H1 (cell line): ENCODE results near the gene FAM3B. TPM values are rescaled to one million over a fixed set of nuclear protein-coding genes. Genes with fewer than 3 reads are reported as not detected.

Experiments used
- CTCF ChIA-PET: fragments of 300-600 bp; sonication (Branson Sonifier 250); formaldehyde crosslinking; loops from one replicate; lab custom pipeline; 2021; ENCODE audit not compliant: partially characterized antibody; lab: Charles Lee
- POLR2A ChIA-PET: fragments of 300-600 bp; sonication (Branson Sonifier 250); formaldehyde crosslinking; loops from one replicate; lab custom pipeline; 2021; ENCODE audit warnings: inconsistent platforms; ENCODE audit not compliant: partially characterized antibody; lab: Charles Lee
- DNase-seq, 2 experiments: peaks; one replicate each; pipeline versions ENCODE4 v3.0.0 to v3.0.0-alpha.2; 2010 to 2022; ENCODE audit warnings: low spot score in 2 of 2, low read depth in 1 of 2, mixed read lengths in 1 of 2
- FAIRE-seq: peaks from 2 replicates; lab custom pipeline; 2011; peaks lifted over from hg19 to GRCh38; lab: Jason Lieb, UNC
- H2AFZ ChIP-seq: 2 replicates; pipeline ENCODE4 v1.8.1; 2012; ENCODE audit warnings: low read length, inconsistent platforms
- H2AK5ac ChIP-seq: 2 replicates; pipeline ENCODE4 v1.6.1; 2013; ENCODE audit warnings: low read depth, low read length
- H2BK120ac ChIP-seq: replicated peaks from 2 replicates; pipeline ENCODE3; 2013; ENCODE audit warnings: low read depth, low read length, inconsistent platforms
- H2BK12ac ChIP-seq: 2 replicates; pipeline ENCODE4 v1.6.1; 2013; ENCODE audit warnings: low read depth, low read length
- H2BK15ac ChIP-seq: 2 replicates; pipeline ENCODE4 v1.6.1; 2013; ENCODE audit warnings: low read length
- H2BK20ac ChIP-seq: 2 replicates; pipeline ENCODE4 v1.6.1; 2013; ENCODE audit warnings: low read length
- H2BK5ac ChIP-seq: 2 replicates; pipeline ENCODE4 v1.6.1; 2013; ENCODE audit warnings: low read depth, low read length
- H3K14ac ChIP-seq: 2 replicates; pipeline ENCODE4 v1.6.1; 2013; ENCODE audit warnings: inconsistent platforms; ENCODE audit not compliant: insufficient read length
- H3K18ac ChIP-seq: 2 replicates; pipeline ENCODE4 v1.6.1; 2013; ENCODE audit warnings: low read length; ENCODE audit errors: extremely low read depth
- H3K23ac ChIP-seq: 2 replicates; pipeline ENCODE4 v1.6.1; 2013; ENCODE audit warnings: inconsistent platforms; ENCODE audit not compliant: insufficient read length
- H3K23me2 ChIP-seq: 2 replicates; pipeline ENCODE4 v1.6.1; 2013; ENCODE audit warnings: low read depth, low read length
- H3K27ac ChIP-seq: 2 replicates; pipeline ENCODE4 v1.6.1; 2011; ENCODE audit warnings: low read depth, low read length, inconsistent platforms
- H3K27me3 ChIP-seq, 4 experiments: replicated peaks in 1 of 4; 1 replicate in 1 of 4; 2 replicates in 3 of 4; pipeline versions ENCODE4 v1.6.1 to v1.8.1; 2011 to 2013; ENCODE audit warnings: low read length in 3 of 4, mild to moderate bottlenecking in 3 of 4, inconsistent platforms in 2 of 4, mixed read lengths in 2 of 4, moderate library complexity in 1 of 4; ENCODE audit not compliant: control insufficient read depth in 3 of 4, insufficient read depth in 3 of 4; ENCODE audit errors: extremely low read depth in 1 of 4
- H3K36me3 ChIP-seq, 4 experiments: 2 replicates each; pipeline versions ENCODE4 v1.6.1 to v1.8.1; 2011 to 2013; ENCODE audit warnings: mild to moderate bottlenecking in 4 of 4, low read length in 3 of 4, moderate library complexity in 2 of 4, control low read depth in 1 of 4, inconsistent platforms in 1 of 4; ENCODE audit not compliant: insufficient read depth in 4 of 4, control insufficient read depth in 2 of 4
- H3K4ac ChIP-seq: replicated peaks from 2 replicates; pipeline ENCODE3; 2013; ENCODE audit warnings: low read length, low read depth, mixed read lengths, inconsistent platforms; ENCODE audit not compliant: insufficient read length
- H3K4me1 ChIP-seq, 4 experiments: replicated peaks in 1 of 4; 1 replicate in 1 of 4; 2 replicates in 3 of 4; pipeline versions ENCODE4 v1.6.1 to v1.8.1; 2011 to 2013; ENCODE audit warnings: low read length in 3 of 4, inconsistent platforms in 2 of 4, mixed read lengths in 1 of 4; ENCODE audit not compliant: insufficient read depth in 4 of 4, control insufficient read depth in 3 of 4
- H3K4me2 ChIP-seq, 2 experiments: 2 replicates each; pipeline versions ENCODE4 v1.6.1 to v1.8.1; 2011 to 2013; ENCODE audit warnings: low read depth in 2 of 2, low read length in 2 of 2, control low read depth in 1 of 2, inconsistent platforms in 1 of 2, mild to moderate bottlenecking in 1 of 2; ENCODE audit not compliant: insufficient read depth in 1 of 2
- H3K4me3 ChIP-seq, 4 experiments: fragments of 200-600, 300-600 bp in 1 of 4; sonication (generic), shearing (Covaris generic), sonication (Bioruptor Twin) in 1 of 4; 2 replicates each; pipeline versions ENCODE4 v1.5.1 to v1.8.1; 2011 to 2016; ENCODE audit warnings: low read length in 4 of 4, low read depth in 3 of 4, control low read depth in 2 of 4, inconsistent platforms in 2 of 4, mild to moderate bottlenecking in 2 of 4, mixed read lengths in 1 of 4, moderate library complexity in 1 of 4; ENCODE audit not compliant: insufficient read depth in 2 of 4; ENCODE audit errors: extremely low read depth in 1 of 4
- H3K56ac ChIP-seq: replicated peaks from 2 replicates; pipeline ENCODE3; 2013; ENCODE audit warnings: low read depth, mild to moderate bottlenecking, mixed read lengths, low read length, inconsistent platforms; ENCODE audit not compliant: insufficient read length
- H3K79me1 ChIP-seq: 2 replicates; pipeline ENCODE4 v1.6.1; 2013; ENCODE audit warnings: low read depth, low read length, control low read depth
- H3K79me2 ChIP-seq, 2 experiments: 2 replicates each; pipeline versions ENCODE4 v1.6.1 to v1.8.1; 2012 to 2013; ENCODE audit warnings: low read length in 2 of 2, mild to moderate bottlenecking in 2 of 2, inconsistent platforms in 1 of 2; ENCODE audit not compliant: insufficient read depth in 2 of 2, control insufficient read depth in 1 of 2
- H3K9ac ChIP-seq, 4 experiments: replicated peaks in 1 of 4; 1 replicate in 1 of 4; 2 replicates in 3 of 4; pipeline versions ENCODE4 v1.6.1 to v1.8.1; 2011 to 2013; ENCODE audit warnings: low read depth in 3 of 4, low read length in 3 of 4, control low read depth in 2 of 4, mild to moderate bottlenecking in 2 of 4, moderate library complexity in 2 of 4, inconsistent platforms in 1 of 4; ENCODE audit errors: extremely low read depth in 1 of 4
- H3K9me3 ChIP-seq, 2 experiments: 2 replicates each; pipeline versions ENCODE4 v1.6.1 to v1.8.1; 2012 to 2013; ENCODE audit warnings: mild to moderate bottlenecking in 2 of 2, moderate library complexity in 2 of 2, control low read depth in 1 of 2, inconsistent platforms in 1 of 2, low read depth in 1 of 2, low read length in 1 of 2, mixed read lengths in 1 of 2; ENCODE audit not compliant: insufficient read depth in 2 of 2
- H4K20me1 ChIP-seq, 2 experiments: replicated peaks in 1 of 2; 2 replicates each; pipeline versions ENCODE3 to v1.8.1; 2011 to 2013; ENCODE audit warnings: inconsistent platforms in 2 of 2, low read length in 2 of 2, mild to moderate bottlenecking in 1 of 2; ENCODE audit not compliant: insufficient read depth in 2 of 2, control insufficient read depth in 1 of 2
- H4K5ac ChIP-seq: 2 replicates; pipeline ENCODE4 v1.6.1; 2013; ENCODE audit warnings: low read length, low read depth, mixed read lengths, inconsistent platforms; ENCODE audit not compliant: insufficient read length
- H4K8ac ChIP-seq: 2 replicates; pipeline ENCODE4 v1.8.0; 2013; ENCODE audit warnings: mild to moderate bottlenecking, moderate library complexity, low read length, inconsistent platforms; ENCODE audit not compliant: insufficient read depth; ENCODE audit errors: extremely low read depth
- H4K91ac ChIP-seq: replicated peaks from 2 replicates; pipeline ENCODE3; 2013; ENCODE audit warnings: low read length, mixed read lengths, inconsistent platforms; ENCODE audit not compliant: insufficient read length
- JUND ChIP-seq: IDR thresholded peaks from 2 replicates; pipeline ENCODE4 v1.6.1; 2011; ENCODE audit warnings: mild to moderate bottlenecking, improper control_type of control experiment, low read length
- KDM5A ChIP-seq: fragments of 200-600 bp; IDR thresholded peaks from 2 replicates; pipeline ENCODE4 v1.7.1; 2012; ENCODE audit warnings: mild to moderate bottlenecking, low read length, inconsistent platforms, mixed read lengths
- POLR2A ChIP-seq, 2 experiments: IDR thresholded peaks; 1 replicate in 1 of 2; 2 replicates in 1 of 2; pipeline ENCODE4 v1.6.1; 2011; ENCODE audit warnings: low read depth in 2 of 2, low read length in 2 of 2, mild to moderate bottlenecking in 2 of 2; ENCODE audit errors: control extremely low read depth in 1 of 2
- RXRA ChIP-seq: IDR thresholded peaks from 2 replicates; pipeline ENCODE4 v1.6.1; 2011; ENCODE audit warnings: low read depth, mild to moderate bottlenecking, low read length, moderate library complexity; ENCODE audit not compliant: insufficient read depth
- SIN3A ChIP-seq, 2 experiments: IDR thresholded peaks in 1 of 2; conservative IDR thresholded peaks in 1 of 2; 2 replicates each; pipeline ENCODE4 v1.6.1; 2011 to 2012; ENCODE audit warnings: low read length in 2 of 2, improper control_type of control experiment in 1 of 2, low read depth in 1 of 2, mild to moderate bottlenecking in 1 of 2
- SIX5 ChIP-seq: IDR thresholded peaks from 2 replicates; pipeline ENCODE4 v1.6.1; 2011; ENCODE audit warnings: mild to moderate bottlenecking, low read depth, low read length
- SP1 ChIP-seq: IDR thresholded peaks from 2 replicates; pipeline ENCODE4 v1.6.1; 2011; ENCODE audit warnings: low read depth, low read length
- SP2 ChIP-seq: IDR thresholded peaks from 2 replicates; pipeline ENCODE4 v1.6.1; 2012; ENCODE audit warnings: mild to moderate bottlenecking, low read length, inconsistent platforms
- SRF ChIP-seq: IDR thresholded peaks from 2 replicates; pipeline ENCODE4 v1.6.1; 2011; ENCODE audit warnings: mild to moderate bottlenecking, low read depth, low read length, moderate library complexity
- SUZ12 ChIP-seq: fragments of 200-600 bp; sonication (generic); IDR thresholded peaks from 2 replicates; pipeline ENCODE4 v1.6.1; 2012; ENCODE audit warnings: mild to moderate bottlenecking, inconsistent platforms, low read length, moderate library complexity, mixed read lengths
- TAF7 ChIP-seq: optimal IDR thresholded peaks from 2 replicates; pipeline ENCODE3; 2011; ENCODE audit warnings: low read depth, mild to moderate bottlenecking, inconsistent platforms, low read length, moderate library complexity, borderline replicate concordance
- TCF12 ChIP-seq: IDR thresholded peaks from 2 replicates; pipeline ENCODE4 v1.6.1; 2011; ENCODE audit warnings: low read depth, mild to moderate bottlenecking, low read length
- USF2 ChIP-seq: IDR thresholded peaks from 2 replicates; pipeline ENCODE4 v1.6.1; 2011; ENCODE audit warnings: low read length, improper control_type of control experiment
- WGBS, 2 experiments: shearing (Covaris generic) in 1 of 2; methylation state at CpG; one replicate each; pipeline versions ENCODE4 v1.1.6 to v1.1.7; 2013 to 2015; ENCODE audit warnings: low lambda C conversion rate in 2 of 2, mixed read lengths in 2 of 2, inconsistent platforms in 1 of 2, low coverage in 1 of 2, missing lambda C conversion rate in 1 of 2; ENCODE audit not compliant: insufficient replicate concordance in 2 of 2, insufficient coverage in 1 of 2, insufficient read length in 1 of 2; ENCODE audit errors: extremely low coverage in 1 of 2, missing lambda C conversion rate in 1 of 2; 5-methylcytosine and 5-hydroxymethylcytosine counted together
- polyA plus RNA-seq, 7 experiments: library from polyadenylated mRNA; depleted of rRNA in 3 of 7; stranded (reverse) in 5 of 7; unstranded in 2 of 7; fragments of >200 nt in 5 of 7; fragments of 200-250 nt in 2 of 7; gene quantifications; 1 replicate in 5 of 7; 2 replicates in 1 of 7; 4 replicates in 1 of 7; pipeline versions ENCODE4 v1.2.1 to v1.2.3, GENCODE V29; 2011 to 2013; ENCODE audit warnings: missing spikeins in 2 of 7, mixed read lengths in 2 of 7
- total RNA-seq: library from RNA; stranded (reverse); fragmentation: NEBNext Ultra II Directional; extraction: Animal tissue kit (Norgen Biotek cat#: 25700); gene quantifications from 2 replicates; pipeline ENCODE4 v1.2.1, GENCODE V29; 2021

Gene FAM3B
- total and polyA plus RNA-seq, 2 of the 8 experiments (the other 6 are each of a cell fraction or from before 2014, with no cell fraction given), result 2.0 TPM

- H4K8ac ChIP-seq, result no peak overlapping the region
- H3K4ac ChIP-seq, result no peak overlapping the region
- H2BK12ac ChIP-seq, result no peak overlapping the region
- no peak overlapping the region for H2AFZ ChIP-seq
- H3K18ac ChIP-seq, result no peak overlapping the region
- H3K79me2 ChIP-seq, result no peaks in the 10 kb centered on the region
- no peak overlapping the region for H2BK20ac ChIP-seq
- H3K4me3 ChIP-seq, result no peak overlapping the region
- no peaks in the 10 kb centered on the region for H3K9me3 ChIP-seq
- no peak overlapping the region for H2AK5ac ChIP-seq
- no peaks in the 10 kb centered on the region for H3K36me3 ChIP-seq
- H2BK15ac ChIP-seq, result no peak overlapping the region
- no peak overlapping the region for H4K91ac ChIP-seq
- no peaks in the 10 kb centered on the region for H3K27me3 ChIP-seq
- H3K23ac ChIP-seq, result no peak overlapping the region
- POLR2A ChIA-PET, result interaction anchor here (1.1 kb wide), 1 partner anchor 10 kb away, joined by 3 read pairs; no protein-coding TSS in a partner anchor
- H2BK120ac ChIP-seq, result no peak overlapping the region
- H3K4me2 ChIP-seq, result no peak overlapping the region
- no peaks in the 10 kb centered on the region for H4K20me1 ChIP-seq
- no peak overlapping the region for H3K56ac ChIP-seq
- H2BK5ac ChIP-seq, result no peak overlapping the region
- no peak for FAIRE-seq
- H3K14ac ChIP-seq, result no peak overlapping the region
- 87% methylated on average over 12 of the region's 13 CpGs; no CpG with 5 or more reads in 1 of the 2 experiments for WGBS, 2 experiments
- CTCF ChIA-PET, result no interaction called here
- H4K5ac ChIP-seq, result no peak overlapping the region
- H3K79me1 ChIP-seq, result no peaks in the 10 kb centered on the region
- no peak overlapping the region for H3K27ac ChIP-seq
- peaks cover 0 to 8% (median 3%) of the 10 kb centered on the region in 4 experiments; a peak in 3 of 7 replicates for H3K4me1 ChIP-seq
- H3K9ac ChIP-seq, result no peak overlapping the region
- no peaks in the 10 kb centered on the region for H3K23me2 ChIP-seq
- DNase-seq, result no peak
- TF ChIP-seq TCF12, result no peak
- no peak for TF ChIP-seq TAF7
- TF ChIP-seq SUZ12, result no peak
- TF ChIP-seq SRF, result no peak
- TF ChIP-seq SIN3A (conservative IDR thresholded peaks at IDR 0.05 in 1 of 2, IDR thresholded peaks at IDR 0.05 in 1 of 2; ENCODE audit: low read depth in 1 of 2, low read length in 2 of 2), result no peak
- no peak for TF ChIP-seq SP2
- no peak for TF ChIP-seq SIX5
- no peak for TF ChIP-seq RXRA
- TF ChIP-seq POLR2A (IDR thresholded peaks at IDR 0.05; ENCODE audit: control extremely low read depth in 1 of 2, low read depth in 2 of 2, low read length in 2 of 2), result no peak
- no peak for TF ChIP-seq JUND
- TF ChIP-seq SP1, result no peak
- TF ChIP-seq USF2, result no peak
- TF ChIP-seq KDM5A, result no peak
These were observed 9.9 kb downstream of the FAM3B start for GRCh38 chr21:41326414-41327080.
